Medulla oblongata (tissue), 1 donor: Measurements from ENCODE around the gene HES6.

Experiments
- DNase-seq: peaks from one replicate; pipeline ENCODE4 v3.0.0-alpha.2; 2015; ENCODE audit errors: extremely low spot score

HES6 gene, protein sequence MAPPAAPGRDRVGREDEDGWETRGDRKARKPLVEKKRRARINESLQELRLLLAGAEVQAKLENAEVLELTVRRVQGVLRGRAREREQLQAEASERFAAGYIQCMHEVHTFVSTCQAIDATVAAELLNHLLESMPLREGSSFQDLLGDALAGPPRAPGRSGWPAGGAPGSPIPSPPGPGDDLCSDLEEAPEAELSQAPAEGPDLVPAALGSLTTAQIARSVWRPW

DNA sequence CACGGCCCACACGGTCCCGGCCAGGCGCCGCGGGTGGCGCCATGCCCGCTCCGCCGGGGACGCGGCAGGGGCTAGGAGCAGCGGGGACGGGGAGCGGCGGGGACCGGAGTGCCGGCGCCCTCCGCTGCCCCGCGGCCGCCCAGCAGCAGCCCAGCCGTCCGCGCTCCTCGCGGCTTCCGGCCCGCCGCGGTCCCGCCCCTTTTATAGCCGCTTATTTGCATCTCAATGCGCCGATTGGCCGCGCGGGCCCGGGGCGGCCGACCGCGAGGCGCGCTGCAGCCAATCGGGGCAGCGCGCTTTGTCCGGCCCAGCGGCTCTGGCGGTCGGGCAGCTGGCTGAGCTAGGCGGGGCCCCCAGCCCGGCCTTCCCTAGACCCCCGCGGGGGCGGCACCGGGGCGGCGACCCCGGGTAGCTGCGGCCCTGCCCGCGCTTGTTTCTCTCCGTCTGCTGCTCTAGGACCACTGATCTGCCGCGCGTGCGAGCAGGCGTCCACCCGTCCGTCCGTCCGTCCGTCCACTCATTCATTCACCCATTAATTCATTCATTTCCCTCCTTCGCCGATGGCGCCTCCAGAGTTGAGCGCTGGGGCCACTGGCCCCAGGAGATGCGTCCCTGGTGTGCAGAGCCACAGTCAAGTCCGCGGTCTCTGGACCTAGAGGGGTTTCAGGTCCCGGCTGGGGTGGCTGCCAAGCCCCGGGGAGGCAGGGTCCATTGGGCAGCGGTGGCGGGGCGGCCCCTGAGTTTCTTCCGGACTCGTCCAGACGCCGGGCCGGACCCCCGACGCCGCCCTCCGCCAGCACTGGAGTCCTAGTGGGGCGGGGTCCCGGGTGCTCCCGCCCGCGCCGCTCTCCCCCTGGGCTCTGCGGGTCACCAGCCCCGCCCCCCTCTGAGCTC is at the start of gene HES6:
Gene HES6 (minus strand): TSS at position 176 of the 894 bp plus-strand sequence. CDS start 133 bp downstream, at position 43.
- DNase-seq: peak; percentile 93

DNA sequence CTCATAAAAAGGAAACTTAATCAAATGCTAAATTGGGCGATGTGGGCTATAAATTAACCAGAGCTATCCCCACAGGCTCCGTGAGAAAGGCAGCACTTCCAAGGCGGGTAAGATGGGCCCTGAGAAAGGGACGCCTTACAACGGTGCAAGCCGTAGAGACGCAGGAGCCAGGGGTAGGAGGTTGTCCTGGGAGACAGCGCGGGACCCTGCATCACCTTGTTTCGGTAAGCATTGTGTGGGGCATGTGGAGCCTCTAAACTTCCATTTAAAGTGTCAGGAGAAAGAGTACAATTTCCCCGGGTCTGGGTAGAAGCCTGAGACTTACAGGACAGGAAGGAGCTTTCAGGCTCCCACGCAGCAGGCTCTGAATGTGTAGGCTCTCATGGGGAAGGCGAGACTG is 49.7 kb upstream of the HES6 start:
- DNase-seq: no peak

DNA sequence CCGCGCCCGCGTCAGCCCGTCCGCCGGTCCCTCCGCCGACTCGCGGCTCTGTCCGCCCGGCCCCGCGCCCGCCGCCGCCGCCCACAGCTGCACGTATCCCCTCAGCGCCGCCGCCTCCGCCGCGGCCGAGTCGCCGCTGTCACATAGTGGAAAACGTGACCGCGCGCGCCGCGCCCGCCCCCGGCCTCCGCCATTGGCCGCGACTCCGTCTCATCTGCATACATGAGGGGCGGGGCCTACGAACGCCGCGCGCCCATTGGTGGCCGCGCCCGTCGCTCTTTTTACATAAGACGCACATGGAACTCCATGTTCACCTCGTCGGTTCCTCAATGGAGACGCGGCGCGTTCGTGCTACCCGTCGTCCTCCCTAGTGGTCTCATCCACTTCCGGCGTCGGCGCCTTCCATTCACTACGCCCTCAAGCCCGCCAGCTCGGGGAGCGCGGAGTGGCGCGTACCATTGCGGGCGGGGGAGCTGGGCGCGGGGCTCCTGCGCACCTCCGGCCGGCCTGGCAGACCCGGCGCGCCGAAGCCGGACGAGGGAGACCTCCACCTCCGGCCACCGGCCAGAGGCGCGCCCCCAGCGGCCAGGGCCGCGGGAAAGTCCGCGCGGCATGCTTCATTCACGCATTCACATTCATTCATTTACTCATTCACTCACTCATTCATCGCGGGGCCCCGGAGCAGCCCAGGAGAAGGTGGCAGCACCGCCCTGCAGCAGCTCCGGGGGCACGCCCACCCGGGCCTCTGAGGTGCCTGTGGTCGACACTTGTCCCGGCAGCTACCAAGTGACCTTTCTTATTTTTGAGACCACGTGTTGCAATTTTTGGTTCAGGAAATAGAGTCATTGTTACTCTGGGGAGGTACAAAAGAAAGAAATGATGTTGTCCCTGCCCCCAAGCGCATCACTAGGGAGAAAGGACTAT is 49.1 kb upstream of the HES6 start:
- peak; percentile 98 for DNase-seq

DNA sequence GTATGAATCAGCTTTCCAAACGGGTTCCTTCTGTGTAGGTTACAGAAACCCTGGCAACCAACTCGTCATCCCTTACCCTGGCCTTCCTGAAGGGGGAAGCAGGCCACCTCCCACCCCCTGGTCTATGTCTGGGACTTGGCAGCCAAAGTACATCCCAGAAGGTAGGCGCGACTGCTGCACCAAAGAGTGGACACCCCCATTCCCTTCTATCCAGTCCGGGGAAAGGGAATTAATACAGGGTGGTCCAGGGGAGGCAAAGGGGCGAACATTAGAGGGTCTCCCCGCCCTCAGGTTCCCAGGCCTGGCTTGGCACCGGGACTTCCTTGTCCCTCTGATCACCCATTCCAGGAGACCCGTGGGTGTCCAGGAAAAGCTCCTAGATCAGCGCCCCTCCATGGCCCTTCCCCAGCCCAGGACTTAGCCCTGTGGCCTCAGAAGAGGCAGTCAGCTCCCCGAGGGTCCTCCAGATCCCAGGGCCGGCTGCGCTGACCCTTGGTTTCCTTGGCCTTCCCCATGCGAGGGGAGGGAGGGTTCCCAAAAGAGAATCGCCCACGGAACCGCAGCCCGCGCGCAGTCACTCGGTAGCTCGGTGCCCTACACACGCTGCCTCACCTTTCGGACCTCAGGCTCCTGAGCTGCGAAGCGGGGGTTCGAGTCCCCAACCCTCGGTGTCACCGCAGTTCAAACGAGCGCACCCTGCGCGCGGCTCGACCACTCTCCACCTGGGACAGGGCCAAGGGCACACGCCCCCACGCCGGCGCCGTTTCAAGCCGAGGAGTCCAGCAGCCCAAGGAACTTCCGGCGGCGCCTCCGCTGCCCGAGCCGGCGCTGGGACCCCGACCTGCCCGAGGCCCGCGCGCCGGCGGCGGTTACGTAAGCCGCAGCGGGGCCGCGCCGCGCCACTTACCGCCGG is 48.2 kb upstream of the HES6 start, which contains the start of gene PER2:
Gene PER2 (minus strand): TSS at position 874 of the 913 bp plus-strand sequence. CDS start 10,674 bp downstream, outside the sequence.
- peak; percentile 83 for DNase-seq

DNA sequence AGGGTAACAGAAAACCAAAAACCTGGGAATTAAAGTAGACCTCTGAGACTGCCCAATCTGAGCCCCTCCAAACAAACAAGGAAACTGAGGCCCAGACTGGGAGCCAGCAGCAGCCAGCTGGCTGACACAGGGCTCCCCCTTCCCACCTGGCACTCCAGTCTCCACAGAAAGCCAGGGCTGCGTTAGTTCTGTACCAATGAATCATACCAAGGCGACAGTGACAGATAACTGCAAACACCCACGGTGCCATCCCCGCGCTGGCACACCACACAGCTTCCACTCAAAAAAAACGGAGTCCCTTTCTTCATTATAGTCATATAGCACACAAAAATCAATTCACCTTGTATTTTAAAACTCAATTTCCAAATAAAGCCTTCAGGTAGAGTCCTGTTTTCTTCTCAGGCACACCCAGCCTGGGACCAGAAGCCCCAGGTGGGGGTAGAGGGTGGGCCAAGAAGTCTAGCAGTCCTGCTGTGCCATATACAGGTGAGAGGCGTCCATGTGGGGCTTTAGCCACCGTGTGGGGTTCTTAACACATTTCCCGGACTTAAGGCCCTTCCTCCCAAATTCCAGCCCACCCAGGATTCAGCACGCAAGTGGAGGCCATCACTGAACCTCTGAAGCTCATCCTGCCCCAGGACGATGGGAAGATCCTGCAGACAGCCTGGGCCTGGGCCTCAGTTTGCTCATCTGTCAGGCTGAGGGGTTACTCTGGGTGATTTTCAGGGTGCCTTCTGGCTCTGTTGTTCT is 47.3 kb upstream of the HES6 start:
- DNase-seq: no peak

DNA sequence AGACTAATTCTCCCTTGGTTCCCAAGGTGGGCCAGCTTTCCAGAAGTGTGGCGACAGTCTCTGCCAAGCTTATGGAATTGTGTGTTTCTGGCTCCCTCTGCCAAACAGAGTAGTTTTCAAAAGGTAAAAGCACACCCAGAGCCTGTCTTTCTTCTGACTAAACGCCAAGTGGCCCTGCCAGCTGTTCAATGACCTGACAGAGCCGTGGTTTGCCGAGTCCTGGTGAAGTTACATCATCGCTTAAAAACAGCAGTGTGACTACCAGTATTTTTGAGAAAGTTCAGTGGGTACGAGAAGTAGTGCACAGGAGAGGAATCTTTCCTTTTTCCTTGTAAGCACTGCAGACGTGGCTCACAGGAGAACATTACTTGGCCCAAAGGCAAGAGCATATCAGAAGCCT is 46.7 kb upstream of the HES6 start:
- peak; percentile 66 for DNase-seq

DNA sequence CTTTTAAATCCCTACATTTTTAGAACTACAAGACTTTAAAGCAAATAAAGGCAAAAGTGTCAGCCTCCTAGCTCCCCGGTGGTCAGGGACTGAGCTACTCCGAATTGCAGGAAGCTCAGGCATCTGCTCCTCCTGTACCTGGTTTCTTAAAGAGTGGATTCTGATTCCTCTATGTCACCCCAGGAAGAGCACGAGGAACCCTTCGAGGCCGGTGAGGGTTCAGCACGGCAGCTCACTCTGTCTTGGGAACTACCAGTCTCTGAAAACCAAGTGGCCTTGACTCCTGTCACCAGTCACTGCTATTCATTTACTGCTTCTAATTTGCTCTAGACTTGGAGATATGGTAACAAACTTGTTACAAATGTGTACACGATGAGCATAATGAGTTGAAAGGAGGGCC is 46.3 kb upstream of the HES6 start:
- DNase-seq: peak; percentile 40

DNA sequence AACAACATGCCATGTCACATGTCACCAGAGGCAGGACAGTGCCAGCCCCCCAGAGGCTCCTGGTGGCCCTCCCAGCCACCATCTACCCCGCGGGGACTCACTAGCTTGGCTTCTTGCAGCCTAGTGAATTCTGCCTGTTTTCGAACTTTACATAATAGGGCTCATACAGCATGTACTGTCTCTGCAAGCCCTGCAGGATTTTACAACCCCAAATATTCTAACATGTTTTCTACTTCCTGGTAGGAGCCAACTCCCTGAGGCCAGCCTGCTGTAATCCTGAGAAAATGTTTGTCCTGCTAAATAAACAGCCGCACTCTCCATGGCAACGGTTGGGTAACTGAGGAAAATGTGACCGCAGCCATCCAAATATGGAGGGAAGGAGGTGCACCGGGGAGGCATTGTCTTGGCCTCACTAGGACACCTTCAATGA is 45.8 kb upstream of the HES6 start:
- peak; percentile 71 for DNase-seq

DNA sequence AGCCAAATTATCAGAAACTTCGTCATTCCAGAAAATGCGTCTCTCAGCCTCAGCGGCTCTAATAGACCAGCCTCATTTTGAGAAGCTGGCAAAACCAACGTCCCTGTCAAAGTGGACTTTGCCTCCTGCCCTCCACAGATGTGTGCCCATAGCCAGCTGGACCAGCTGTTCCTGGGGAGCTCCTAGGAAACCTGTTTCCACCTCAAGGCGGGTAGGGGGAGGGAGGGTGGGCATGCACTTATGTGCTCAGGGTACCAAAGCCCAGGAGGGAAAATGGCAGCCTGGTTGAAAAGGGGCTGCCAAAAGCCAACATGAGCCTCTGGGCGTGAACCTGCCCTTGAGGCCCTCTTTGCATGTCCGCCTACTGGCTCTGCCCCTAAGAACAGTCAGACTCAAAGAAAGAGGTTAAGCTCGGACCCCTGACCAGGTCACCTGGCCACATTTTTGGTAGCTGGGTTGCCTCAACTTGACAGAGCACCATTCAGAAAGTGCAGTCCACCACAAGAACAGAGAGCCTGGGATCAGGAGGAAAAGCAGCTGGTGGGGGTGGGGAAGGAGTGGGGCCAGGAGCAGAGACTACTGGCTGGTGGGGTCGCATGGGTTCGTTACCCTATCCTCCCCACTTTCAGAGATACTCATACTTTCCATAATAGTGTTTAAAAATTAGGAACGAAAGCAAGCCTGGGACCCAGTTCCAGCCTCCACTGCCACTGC is 45.1 kb upstream of the HES6 start:
- no peak for DNase-seq

DNA sequence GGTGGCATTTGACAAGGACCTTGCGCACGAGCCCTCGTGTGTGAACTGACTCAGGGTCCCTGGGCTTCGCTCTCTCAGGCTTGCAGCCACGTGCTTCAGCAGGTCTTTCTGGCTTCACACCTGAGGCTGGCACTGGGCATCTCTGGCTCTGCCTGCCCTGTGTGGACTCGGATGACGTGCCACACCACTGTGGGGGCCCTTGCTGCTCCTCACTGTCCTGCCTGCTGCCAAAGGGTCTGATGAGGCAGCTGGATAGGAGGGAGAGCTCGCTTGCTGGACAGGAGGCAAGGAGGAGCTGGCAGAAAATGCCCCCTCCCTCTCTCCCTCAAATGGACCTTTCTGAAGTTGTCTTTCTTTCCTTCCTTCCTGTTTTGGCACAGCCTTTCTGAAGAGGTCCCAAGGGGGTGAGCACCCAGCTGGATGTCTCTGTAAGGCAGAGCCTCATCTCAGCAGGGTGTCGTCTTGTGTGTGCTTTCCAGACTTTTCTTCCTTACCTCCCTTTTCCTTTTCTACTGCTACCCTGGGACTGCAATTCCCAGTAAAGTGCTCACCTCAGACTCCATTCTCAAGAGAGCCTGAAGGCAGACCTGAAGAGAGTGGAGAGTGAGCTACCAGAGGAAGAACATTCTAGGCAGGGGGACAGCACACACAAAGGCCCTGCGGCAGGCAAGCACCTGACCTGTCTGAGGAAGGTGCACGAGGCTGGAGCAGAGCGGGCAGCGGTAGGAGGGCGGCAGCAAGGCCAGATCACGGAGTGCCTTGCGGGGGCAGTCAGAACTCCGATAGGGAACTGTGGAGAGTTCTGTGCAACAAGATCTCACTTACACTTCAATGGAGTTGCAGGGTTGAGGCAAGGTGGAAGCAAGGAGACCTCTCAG is 43.3 kb upstream of the HES6 start:
- no peak for DNase-seq

DNA sequence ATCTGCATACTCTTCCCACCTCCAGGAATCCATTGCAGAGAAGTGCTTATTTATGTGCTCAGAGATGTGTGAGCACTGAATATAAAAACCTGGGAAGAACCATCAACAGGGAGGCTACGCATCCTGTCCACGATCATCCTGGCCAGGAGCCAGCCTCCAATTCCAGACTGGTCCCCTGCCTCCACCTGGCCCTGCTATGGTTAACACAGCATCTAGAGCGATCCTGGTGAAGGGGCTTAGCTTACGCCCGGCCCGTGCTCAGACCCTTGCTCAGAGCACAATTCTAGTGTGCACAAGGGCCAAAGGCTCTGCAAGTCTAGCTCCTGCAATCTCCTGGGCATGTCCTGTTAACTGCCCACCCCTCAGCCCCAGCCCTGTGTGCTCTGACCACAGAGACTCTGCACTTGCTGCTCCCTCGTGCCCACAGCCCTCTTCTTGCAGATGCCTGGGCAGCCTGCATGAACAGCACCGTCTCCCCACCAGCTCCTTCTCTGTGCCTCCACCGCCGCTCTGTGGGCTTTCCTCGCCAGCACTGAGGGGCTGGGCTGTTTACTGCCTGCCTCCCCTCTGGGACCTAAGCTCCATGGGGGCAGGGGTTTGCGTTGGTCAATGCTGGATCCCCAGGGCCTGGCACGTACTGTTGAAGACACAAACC is 42.1 kb upstream of the HES6 start:
- DNase-seq: no peak

DNA sequence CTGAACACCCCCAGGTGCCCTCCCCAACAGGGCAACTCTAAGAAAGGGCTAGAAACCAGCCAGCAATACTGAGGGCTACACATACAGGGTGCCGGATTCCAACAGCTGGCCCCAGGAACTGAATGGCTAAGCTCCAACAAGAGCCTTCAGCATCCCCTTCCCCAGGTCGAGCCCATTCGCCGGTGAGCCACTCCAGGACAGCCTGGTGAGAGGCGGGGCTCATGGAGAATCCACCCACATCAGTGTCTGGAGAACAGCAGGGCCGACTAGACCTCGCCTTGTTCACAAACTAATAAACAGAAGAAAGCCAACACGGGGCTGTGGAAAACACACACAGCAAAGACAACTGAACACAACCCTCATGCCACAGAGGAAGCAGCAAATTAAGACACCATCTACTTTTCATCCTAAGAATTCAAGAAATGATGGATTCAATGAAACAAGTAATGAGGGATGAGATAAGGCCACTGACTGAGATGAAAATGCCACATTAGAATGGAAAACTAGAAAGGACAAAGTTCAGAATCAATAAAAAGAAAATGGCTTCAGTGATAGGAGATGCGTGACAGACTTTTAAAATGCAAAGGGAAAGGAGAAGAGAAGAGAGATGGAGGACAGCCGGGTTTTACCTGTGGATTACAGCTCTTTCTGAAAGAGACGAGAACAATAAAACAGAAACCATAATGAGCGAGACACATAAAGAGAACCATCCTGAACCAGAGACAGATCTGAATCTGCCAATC is 40.4 kb upstream of the HES6 start:
- no peak for DNase-seq

DNA sequence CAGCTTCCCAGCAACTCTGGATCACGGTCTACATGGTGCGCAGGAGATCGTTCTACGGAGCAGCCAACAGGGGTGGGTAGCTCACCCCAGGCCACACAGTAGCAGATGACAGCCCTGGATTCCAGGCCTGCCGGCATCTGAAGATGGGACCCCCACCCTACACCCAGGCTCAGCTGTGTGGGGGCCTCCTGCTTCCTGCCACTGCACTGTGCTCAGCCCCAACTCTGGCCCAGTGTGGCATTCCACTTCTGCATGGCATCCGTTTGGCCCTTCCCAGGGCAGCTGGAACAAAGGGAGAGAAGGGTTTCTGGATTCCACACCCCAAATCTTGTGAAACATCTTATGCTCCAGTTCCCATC is 39.5 kb upstream of the HES6 start:
- no peak for DNase-seq

DNA sequence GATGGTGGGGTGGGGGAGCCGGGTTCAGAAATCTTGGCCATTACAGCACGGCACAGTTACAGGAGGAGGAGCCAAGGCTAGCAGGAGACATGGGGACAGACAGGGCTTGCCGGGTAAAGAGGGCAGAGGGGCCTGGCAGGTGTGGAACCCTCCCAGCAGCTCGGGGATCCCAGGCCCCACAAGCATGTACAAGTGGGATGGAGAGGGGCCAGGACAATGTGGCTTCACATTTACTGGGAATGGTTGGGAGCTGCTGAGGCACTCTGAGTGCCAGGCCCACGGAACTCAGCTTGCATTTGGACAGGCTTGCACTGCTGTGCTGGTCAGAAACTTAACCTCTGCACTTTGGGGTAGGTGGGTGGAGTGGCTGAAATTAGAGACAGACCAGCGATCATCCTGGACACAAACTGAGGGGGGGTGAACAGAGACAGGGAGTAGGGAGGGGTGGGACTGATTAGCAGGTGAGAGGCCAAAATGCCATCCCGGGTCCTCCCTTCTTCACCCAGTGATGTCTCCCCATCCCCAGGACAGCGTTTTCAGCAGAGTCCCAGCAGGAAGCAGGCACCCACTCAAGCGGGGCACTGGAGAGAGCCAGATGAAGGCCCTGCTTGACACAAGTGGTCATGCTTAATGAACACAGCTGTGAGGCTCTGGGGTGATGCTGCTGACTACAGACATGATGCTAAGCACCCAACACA is 38.9 kb upstream of the HES6 start:
- DNase-seq: no peak

DNA sequence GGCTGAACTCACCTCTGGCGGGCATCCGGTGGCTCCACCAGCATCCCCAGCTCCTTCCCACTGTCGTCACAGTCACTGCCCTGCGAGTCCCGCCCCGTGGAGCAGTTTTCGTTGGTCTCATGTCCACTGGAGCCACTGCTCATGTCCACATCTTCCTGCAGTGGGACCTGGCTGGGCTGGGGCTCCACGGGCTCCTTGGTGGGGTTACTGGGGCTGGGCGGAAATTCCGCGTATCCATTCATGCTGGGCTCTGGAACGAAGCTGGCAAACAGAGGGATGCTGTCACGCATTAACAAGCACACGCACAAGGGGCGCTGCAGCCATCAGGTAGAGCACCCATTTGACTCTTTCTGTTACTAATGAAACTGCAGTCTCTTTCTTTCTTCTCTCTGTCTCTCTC is 37.9 kb upstream of the HES6 start:
- no peak for DNase-seq

DNA sequence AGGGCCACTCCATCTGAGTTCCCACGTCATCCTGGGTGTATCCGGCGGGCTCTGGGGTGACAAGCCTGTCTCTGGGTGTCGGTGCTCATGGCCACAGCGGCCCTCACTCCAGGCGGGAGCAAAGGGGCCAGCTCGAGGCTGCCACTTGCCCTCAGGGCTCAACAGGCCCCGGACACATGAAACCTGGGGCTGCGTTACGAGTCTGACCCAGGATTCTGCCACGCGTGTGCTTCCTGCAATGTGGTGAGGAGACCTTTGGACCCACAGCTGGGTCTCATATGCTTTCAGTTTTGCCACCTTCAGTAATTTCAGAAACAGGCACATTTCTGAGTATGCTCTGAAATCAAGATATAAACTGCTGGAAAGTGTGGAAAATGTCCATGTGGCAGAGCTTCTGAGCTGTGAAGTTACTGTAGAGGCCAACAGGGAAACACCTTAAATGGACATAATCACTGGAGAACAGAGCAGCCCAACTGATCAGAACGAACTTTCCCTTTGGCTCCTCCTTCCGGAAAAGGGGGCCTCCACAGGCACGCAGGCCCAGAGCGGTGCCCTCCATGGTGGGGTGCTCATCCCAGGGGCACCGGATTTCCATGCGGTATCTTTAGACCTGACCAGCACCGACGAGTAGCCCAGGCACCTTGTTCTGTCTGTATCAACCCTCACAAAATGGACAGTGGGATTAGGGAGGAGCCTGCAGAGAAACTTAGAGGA is 34.5 kb upstream of the HES6 start:
- no peak for DNase-seq
